ENCODE data around the gene SLC6A7.

Gene SLC6A7

GRCh38 chr5:150160448-150161081 is 29.3 kb upstream of the SLC6A7 start:
- H3K27ac ChIP-seq, result no peak overlapping the region
- no peak for TF ChIP-seq CTCF (IDR thresholded peaks at IDR 0.05)
- no peak for TF ChIP-seq ZFX (IDR thresholded peaks at IDR 0.05; ENCODE audit: borderline replicate concordance)

- TF ChIP-seq ZFX (IDR thresholded peaks at IDR 0.05; ENCODE audit: borderline replicate concordance) (no peak), CTCF (IDR thresholded peaks at IDR 0.05) (peak; percentile 95)
- H3K27ac ChIP-seq, result no peak overlapping the region
These were observed 28.4 kb upstream of the SLC6A7 start for GRCh38 chr5:150161242-150162141.

GRCh38 chr5:150162142-150162513 is 27.7 kb upstream of the SLC6A7 start:
- H3K27ac ChIP-seq, result no peak overlapping the region
- TF ChIP-seq ZFX (IDR thresholded peaks at IDR 0.05; ENCODE audit: borderline replicate concordance), result no peak
- no peak for TF ChIP-seq CTCF (IDR thresholded peaks at IDR 0.05)

GRCh38 chr5:150163035-150163434 is 26.8 kb upstream of the SLC6A7 start:
- H3K27ac ChIP-seq, result no peak overlapping the region
- TF ChIP-seq CTCF (IDR thresholded peaks at IDR 0.05) (no peak), ZFX (IDR thresholded peaks at IDR 0.05; ENCODE audit: borderline replicate concordance) (no peak)

- TF ChIP-seq ZFX (IDR thresholded peaks at IDR 0.05; ENCODE audit: borderline replicate concordance), result no peak
- TF ChIP-seq CTCF (IDR thresholded peaks at IDR 0.05), result no peak
- H3K27ac ChIP-seq, result no peak overlapping the region
These were observed 26.3 kb upstream of the SLC6A7 start for GRCh38 chr5:150163547-150164059.

GRCh38 chr5:150164211-150164980 is 25.5 kb upstream of the SLC6A7 start:
- H3K27ac ChIP-seq, result no peak overlapping the region
- no peak for TF ChIP-seq ZFX (IDR thresholded peaks at IDR 0.05; ENCODE audit: borderline replicate concordance)
- TF ChIP-seq CTCF (IDR thresholded peaks at IDR 0.05), result no peak

Measured in 22Rv1 (cell line).